Endothelial cell of umbilical vein (primary cell): Measurements from ENCODE around the gene SLC5A10.

Experiments used
- EZH2 ChIP-seq: IDR thresholded peaks from 2 replicates; pipeline ENCODE4 v1.6.1; 2012; ENCODE audit warnings: borderline replicate concordance, low read depth, mild to moderate bottlenecking, moderate library complexity, low read length, inconsistent platforms; ENCODE audit not compliant: severe bottlenecking
- FOS ChIP-seq: IDR thresholded peaks from 2 replicates; pipeline ENCODE4 v1.6.1; 2011; ENCODE audit warnings: mild to moderate bottlenecking, low read length, moderate library complexity, borderline replicate concordance; ENCODE audit not compliant: insufficient read depth
- GATA2 ChIP-seq: IDR thresholded peaks from 2 replicates; pipeline ENCODE4 v1.7.0; 2011; ENCODE audit warnings: low read depth, mild to moderate bottlenecking, moderate library complexity, mixed read lengths, low read length; ENCODE audit not compliant: insufficient read length, insufficient read depth
- JUN ChIP-seq: IDR thresholded peaks from 2 replicates; pipeline ENCODE4 v1.6.1; 2011; ENCODE audit warnings: borderline replicate concordance, low read depth; ENCODE audit not compliant: insufficient read length, insufficient read depth
- MYC ChIP-seq: IDR thresholded peaks from one replicate; pipeline ENCODE4 v1.6.1; 2011; ENCODE audit warnings: mild to moderate bottlenecking, low read depth, low read length
- POLR2A ChIP-seq: IDR thresholded peaks from 2 replicates; pipeline ENCODE4 v1.6.1; 2012; ENCODE audit warnings: low read depth, mild to moderate bottlenecking, control low read depth, low read length
- POLR2AphosphoS5 ChIP-seq: IDR thresholded peaks from 2 replicates; pipeline ENCODE4 v1.6.1; 2012; ENCODE audit warnings: low read depth, mild to moderate bottlenecking, control low read depth, low read length, moderate library complexity; ENCODE audit not compliant: insufficient read depth
- TF ChIP-seq, protein P1 (sequence below), 2 donors: IDR thresholded peaks; 1 replicate in 1 of 2; 2 replicates in 1 of 2; pipeline ENCODE4 v1.5.1; 2011; ENCODE audit warnings: low read length in 2 of 2, mild to moderate bottlenecking in 2 of 2, moderate library complexity in 2 of 2, control low read depth in 1 of 2, inconsistent platforms in 1 of 2, low read depth in 1 of 2; ENCODE audit not compliant: insufficient read depth in 1 of 2; ENCODE audit errors: extremely low read depth in 1 of 2

DNA sequence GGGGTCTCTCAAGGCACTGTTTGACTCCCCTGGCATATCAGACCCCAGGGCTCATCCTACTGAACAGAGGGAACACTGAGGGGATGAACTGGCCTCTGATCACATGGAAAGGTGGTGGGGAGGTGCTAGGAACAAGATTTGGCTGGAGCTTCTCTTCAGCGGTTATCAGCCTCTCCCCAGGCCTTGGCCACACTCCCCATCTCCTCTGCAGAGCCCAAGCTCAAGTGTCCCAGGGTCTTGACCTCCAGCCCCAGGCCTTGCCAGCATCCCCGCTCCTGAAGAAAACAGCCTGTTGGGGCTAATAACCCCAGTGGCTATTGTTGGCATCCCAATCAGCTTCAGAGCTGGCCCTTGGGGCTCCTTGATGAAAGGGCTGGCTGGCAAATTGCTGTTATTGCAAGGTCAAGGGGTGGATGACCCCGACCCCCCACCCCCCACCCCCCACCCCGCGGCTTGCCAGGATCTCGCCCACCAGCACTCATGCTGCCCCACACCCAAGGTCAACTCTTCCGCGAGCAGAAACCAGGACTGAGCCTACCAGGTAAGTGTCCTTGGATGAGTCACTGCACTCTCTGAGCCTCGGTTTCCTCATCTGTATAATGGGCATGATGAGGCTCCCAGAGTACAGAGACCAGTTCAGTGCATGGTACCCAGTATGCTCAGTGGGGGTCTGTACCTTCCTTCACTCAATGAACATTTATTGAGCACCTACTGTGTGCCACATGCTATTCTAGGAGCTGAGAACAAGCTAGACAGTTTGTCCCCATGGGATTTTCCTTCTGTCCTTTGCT, 71.4 kb downstream of the SLC5A10 start:
- TF ChIP-seq, protein P1, sequence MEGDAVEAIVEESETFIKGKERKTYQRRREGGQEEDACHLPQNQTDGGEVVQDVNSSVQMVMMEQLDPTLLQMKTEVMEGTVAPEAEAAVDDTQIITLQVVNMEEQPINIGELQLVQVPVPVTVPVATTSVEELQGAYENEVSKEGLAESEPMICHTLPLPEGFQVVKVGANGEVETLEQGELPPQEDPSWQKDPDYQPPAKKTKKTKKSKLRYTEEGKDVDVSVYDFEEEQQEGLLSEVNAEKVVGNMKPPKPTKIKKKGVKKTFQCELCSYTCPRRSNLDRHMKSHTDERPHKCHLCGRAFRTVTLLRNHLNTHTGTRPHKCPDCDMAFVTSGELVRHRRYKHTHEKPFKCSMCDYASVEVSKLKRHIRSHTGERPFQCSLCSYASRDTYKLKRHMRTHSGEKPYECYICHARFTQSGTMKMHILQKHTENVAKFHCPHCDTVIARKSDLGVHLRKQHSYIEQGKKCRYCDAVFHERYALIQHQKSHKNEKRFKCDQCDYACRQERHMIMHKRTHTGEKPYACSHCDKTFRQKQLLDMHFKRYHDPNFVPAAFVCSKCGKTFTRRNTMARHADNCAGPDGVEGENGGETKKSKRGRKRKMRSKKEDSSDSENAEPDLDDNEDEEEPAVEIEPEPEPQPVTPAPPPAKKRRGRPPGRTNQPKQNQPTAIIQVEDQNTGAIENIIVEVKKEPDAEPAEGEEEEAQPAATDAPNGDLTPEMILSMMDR (IDR thresholded peaks at IDR 0.05; ENCODE audit: extremely low read depth in 1 of 2, insufficient read depth in 1 of 2, low read depth in 1 of 2, low read length in 2 of 2), result no peak
- TF ChIP-seq FOS (no peak), EZH2 (no peak), POLR2A (no peak), JUN (no peak), GATA2 (no peak), POLR2AphosphoS5 (no peak), MYC (no peak)
